SK-N-SH treated with all-trans-retinoic acid at 6 μM for 48 hours (cell line): ENCODE results near the gene GNPAT.

Experiments used
- ATAC-seq: fragments of 200-7000 bp; cut with Tn5 transposase; 3 replicates; pipeline ENCODE4 v1.9.1; 2020; ENCODE audit warnings: mild to moderate bottlenecking, moderate library complexity
- ARNTL ChIP-seq: fragments of 450-650 bp; formaldehyde crosslinking; IDR thresholded peaks from 2 replicates; pipeline ENCODE4 v1.5.0; 2020; ENCODE audit warnings: low read depth, mild to moderate bottlenecking, moderate library complexity, borderline replicate concordance
- BACH2 ChIP-seq: fragments of 250-450 bp; sonication (Bioruptor Pico); IDR thresholded peaks from 2 replicates; pipeline ENCODE4 v1.9.0; 2021; ENCODE audit warnings: mild to moderate bottlenecking, borderline replicate concordance
- CREB5 ChIP-seq: fragments of 250-450 bp; sonication (Bioruptor Pico); IDR thresholded peaks from 2 replicates; pipeline ENCODE4 v1.5.1; 2020; ENCODE audit warnings: low read depth, mild to moderate bottlenecking, moderate library complexity
- CSDC2 ChIP-seq: fragments of 250-450 bp; sonication (Bioruptor Pico); IDR thresholded peaks from 2 replicates; pipeline ENCODE4 v1.5.0; 2020; ENCODE audit warnings: mild to moderate bottlenecking, moderate library complexity
- ESRRG ChIP-seq: fragments of 250-450 bp; sonication (Bioruptor Pico); IDR thresholded peaks from 2 replicates; pipeline ENCODE4 v1.6.1; 2021; ENCODE audit warnings: mild to moderate bottlenecking
- GLIS3 ChIP-seq: fragments of 250-450 bp; sonication (Bioruptor Pico); IDR thresholded peaks from 2 replicates; pipeline ENCODE4 v1.5.0; 2020; ENCODE audit warnings: mild to moderate bottlenecking, moderate library complexity
- OSR1 ChIP-seq: fragments of 250-450 bp; sonication (Bioruptor Pico); IDR thresholded peaks from 2 replicates; pipeline ENCODE4 v1.8.0; 2022; ENCODE audit warnings: moderate library complexity, mild to moderate bottlenecking, inconsistent platforms
- POU6F1 ChIP-seq: fragments of 250-450 bp; sonication (Bioruptor Pico); IDR thresholded peaks from 2 replicates; pipeline ENCODE4 v1.8.0; 2021; ENCODE audit warnings: low read depth, mild to moderate bottlenecking, moderate library complexity, borderline replicate concordance
- PPARA ChIP-seq: fragments of 250-450 bp; sonication (Bioruptor Pico); IDR thresholded peaks from 2 replicates; pipeline ENCODE4 v1.5.0; 2020; ENCODE audit warnings: mild to moderate bottlenecking, borderline replicate concordance
- RARB ChIP-seq: fragments of 250-450 bp; sonication (Bioruptor Pico); IDR thresholded peaks from 2 replicates; pipeline ENCODE4 v1.8.0; 2021; ENCODE audit warnings: mild to moderate bottlenecking, moderate library complexity
- SNAI2 ChIP-seq: fragments of 250-450 bp; sonication (Bioruptor Pico); IDR thresholded peaks from 2 replicates; pipeline ENCODE4 v1.5.0; 2020; ENCODE audit warnings: mild to moderate bottlenecking, moderate library complexity
- TCF4 ChIP-seq: fragments of 250-450 bp; sonication (Bioruptor Pico); IDR thresholded peaks from 2 replicates; pipeline ENCODE4 v1.8.0; 2021; ENCODE audit warnings: mild to moderate bottlenecking, moderate library complexity, borderline replicate concordance
- TOX ChIP-seq: fragments of 250-450 bp; sonication (Bioruptor Pico); IDR thresholded peaks from 2 replicates; pipeline ENCODE4 v1.8.0; 2021; ENCODE audit warnings: mild to moderate bottlenecking, moderate library complexity, borderline replicate concordance
- ZC3H10 ChIP-seq: fragments of 250-450 bp; sonication (Bioruptor Pico); IDR thresholded peaks from 2 replicates; pipeline ENCODE4 v1.5.1; 2021; ENCODE audit warnings: mild to moderate bottlenecking, moderate library complexity
- ZFP3 ChIP-seq: fragments of 250-450 bp; sonication (Bioruptor Pico); IDR thresholded peaks from 2 replicates; pipeline ENCODE4 v1.5.0; 2020; ENCODE audit warnings: mild to moderate bottlenecking, moderate library complexity
- ZFP30 ChIP-seq: fragments of 450-650 bp; formaldehyde crosslinking; IDR thresholded peaks from 2 replicates; pipeline ENCODE4 v1.5.0; 2022; ENCODE audit warnings: mild to moderate bottlenecking, moderate library complexity
- ZNF565 ChIP-seq: fragments of 450-650 bp; formaldehyde crosslinking; conservative IDR thresholded peaks from 2 replicates; pipeline ENCODE4 v1.5.0; 2020; ENCODE audit warnings: low read depth, mild to moderate bottlenecking, moderate library complexity
- ZNF8 ChIP-seq: fragments of 450-650 bp; formaldehyde crosslinking; IDR thresholded peaks from 2 replicates; pipeline ENCODE4 v1.5.0; 2020; ENCODE audit warnings: mild to moderate bottlenecking, moderate library complexity
- TF ChIP-seq, protein P1 (sequence below): fragments of 250-450 bp; sonication (Bioruptor Pico); IDR thresholded peaks from 2 replicates; pipeline ENCODE4 v1.8.0; 2020; ENCODE audit warnings: mild to moderate bottlenecking, moderate library complexity, borderline replicate concordance
- TF ChIP-seq, protein P2 (sequence below): fragments of 250-450 bp; sonication (Bioruptor Pico); IDR thresholded peaks from 2 replicates; pipeline ENCODE4 v1.5.1; 2021; ENCODE audit warnings: mild to moderate bottlenecking, moderate library complexity
- TF ChIP-seq, protein P3 (sequence below): fragments of 250-450 bp; sonication (Bioruptor Pico); IDR thresholded peaks from 2 replicates; pipeline ENCODE4 v1.5.0; 2020; ENCODE audit warnings: mild to moderate bottlenecking, moderate library complexity

GNPAT gene

GRCh38 chr1:231214918-231215680 is 25.9 kb upstream of the GNPAT start:
- ATAC-seq = no peak
- TF ChIP-seq PPARA (CRISPR knock-in tag) = no peak
- no peak for TF ChIP-seq ESRRG (CRISPR knock-in tag)

- no peak for ATAC-seq
- TF ChIP-seq GLIS3 (CRISPR knock-in tag) = no peak
- no peak for TF ChIP-seq SNAI2 (CRISPR knock-in tag)
- TF ChIP-seq, protein P1, sequence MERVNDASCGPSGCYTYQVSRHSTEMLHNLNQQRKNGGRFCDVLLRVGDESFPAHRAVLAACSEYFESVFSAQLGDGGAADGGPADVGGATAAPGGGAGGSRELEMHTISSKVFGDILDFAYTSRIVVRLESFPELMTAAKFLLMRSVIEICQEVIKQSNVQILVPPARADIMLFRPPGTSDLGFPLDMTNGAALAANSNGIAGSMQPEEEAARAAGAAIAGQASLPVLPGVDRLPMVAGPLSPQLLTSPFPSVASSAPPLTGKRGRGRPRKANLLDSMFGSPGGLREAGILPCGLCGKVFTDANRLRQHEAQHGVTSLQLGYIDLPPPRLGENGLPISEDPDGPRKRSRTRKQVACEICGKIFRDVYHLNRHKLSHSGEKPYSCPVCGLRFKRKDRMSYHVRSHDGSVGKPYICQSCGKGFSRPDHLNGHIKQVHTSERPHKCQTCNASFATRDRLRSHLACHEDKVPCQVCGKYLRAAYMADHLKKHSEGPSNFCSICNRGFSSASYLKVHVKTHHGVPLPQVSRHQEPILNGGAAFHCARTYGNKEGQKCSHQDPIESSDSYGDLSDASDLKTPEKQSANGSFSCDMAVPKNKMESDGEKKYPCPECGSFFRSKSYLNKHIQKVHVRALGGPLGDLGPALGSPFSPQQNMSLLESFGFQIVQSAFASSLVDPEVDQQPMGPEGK (CRISPR knock-in tag) = no peak
- no peak for TF ChIP-seq OSR1 (CRISPR knock-in tag)
- TF ChIP-seq ZNF8 (CRISPR knock-in tag) = no peak
- no peak for TF ChIP-seq RARB
- no peak for TF ChIP-seq TOX
- no peak for TF ChIP-seq TCF4
- no peak for TF ChIP-seq ZC3H10 (CRISPR knock-in tag)
- TF ChIP-seq ZFP30 = no peak
- TF ChIP-seq ZFP3 = no peak
- no peak for TF ChIP-seq CREB5 (CRISPR knock-in tag)
- no peak for TF ChIP-seq CSDC2 (CRISPR knock-in tag)
- no peak for TF ChIP-seq POU6F1 (CRISPR knock-in tag)
- TF ChIP-seq ZNF565 = no peak
- TF ChIP-seq BACH2 (CRISPR knock-in tag) = no peak
- TF ChIP-seq ARNTL = no peak
- TF ChIP-seq, protein P2, sequence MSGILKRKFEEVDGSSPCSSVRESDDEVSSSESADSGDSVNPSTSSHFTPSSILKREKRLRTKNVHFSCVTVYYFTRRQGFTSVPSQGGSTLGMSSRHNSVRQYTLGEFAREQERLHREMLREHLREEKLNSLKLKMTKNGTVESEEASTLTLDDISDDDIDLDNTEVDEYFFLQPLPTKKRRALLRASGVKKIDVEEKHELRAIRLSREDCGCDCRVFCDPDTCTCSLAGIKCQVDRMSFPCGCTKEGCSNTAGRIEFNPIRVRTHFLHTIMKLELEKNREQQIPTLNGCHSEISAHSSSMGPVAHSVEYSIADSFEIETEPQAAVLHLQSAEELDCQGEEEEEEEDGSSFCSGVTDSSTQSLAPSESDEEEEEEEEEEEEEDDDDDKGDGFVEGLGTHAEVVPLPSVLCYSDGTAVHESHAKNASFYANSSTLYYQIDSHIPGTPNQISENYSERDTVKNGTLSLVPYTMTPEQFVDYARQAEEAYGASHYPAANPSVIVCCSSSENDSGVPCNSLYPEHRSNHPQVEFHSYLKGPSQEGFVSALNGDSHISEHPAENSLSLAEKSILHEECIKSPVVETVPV (CRISPR knock-in tag) = no peak
Measured at GRCh38 chr1:231215681-231216385, 25.2 kb upstream of the GNPAT start.

DNA sequence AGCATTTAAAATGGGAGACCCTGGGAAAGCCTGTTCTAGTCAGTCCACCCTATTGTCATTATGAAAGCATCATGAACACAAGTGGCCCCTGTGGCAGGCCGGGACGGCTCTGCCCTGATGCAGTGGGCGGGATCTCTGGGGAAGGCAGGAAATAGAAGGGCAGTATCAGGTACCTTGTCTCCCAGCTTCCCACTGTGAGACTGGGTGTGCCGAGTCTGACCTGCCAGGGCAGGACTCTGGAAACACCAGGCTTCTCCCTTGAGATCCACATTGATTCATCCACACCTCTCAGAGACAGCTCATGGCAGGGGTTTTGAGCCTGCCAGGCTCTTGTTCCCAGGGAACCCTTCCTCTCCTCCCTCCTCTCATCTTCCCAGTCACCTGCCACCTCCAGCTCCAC is 24.5 kb upstream of the GNPAT start:
- peak; percentile 23 for ATAC-seq
- no peak for TF ChIP-seq ZC3H10 (CRISPR knock-in tag)
- TF ChIP-seq, protein P2 (CRISPR knock-in tag) = no peak
- TF ChIP-seq, protein P3, sequence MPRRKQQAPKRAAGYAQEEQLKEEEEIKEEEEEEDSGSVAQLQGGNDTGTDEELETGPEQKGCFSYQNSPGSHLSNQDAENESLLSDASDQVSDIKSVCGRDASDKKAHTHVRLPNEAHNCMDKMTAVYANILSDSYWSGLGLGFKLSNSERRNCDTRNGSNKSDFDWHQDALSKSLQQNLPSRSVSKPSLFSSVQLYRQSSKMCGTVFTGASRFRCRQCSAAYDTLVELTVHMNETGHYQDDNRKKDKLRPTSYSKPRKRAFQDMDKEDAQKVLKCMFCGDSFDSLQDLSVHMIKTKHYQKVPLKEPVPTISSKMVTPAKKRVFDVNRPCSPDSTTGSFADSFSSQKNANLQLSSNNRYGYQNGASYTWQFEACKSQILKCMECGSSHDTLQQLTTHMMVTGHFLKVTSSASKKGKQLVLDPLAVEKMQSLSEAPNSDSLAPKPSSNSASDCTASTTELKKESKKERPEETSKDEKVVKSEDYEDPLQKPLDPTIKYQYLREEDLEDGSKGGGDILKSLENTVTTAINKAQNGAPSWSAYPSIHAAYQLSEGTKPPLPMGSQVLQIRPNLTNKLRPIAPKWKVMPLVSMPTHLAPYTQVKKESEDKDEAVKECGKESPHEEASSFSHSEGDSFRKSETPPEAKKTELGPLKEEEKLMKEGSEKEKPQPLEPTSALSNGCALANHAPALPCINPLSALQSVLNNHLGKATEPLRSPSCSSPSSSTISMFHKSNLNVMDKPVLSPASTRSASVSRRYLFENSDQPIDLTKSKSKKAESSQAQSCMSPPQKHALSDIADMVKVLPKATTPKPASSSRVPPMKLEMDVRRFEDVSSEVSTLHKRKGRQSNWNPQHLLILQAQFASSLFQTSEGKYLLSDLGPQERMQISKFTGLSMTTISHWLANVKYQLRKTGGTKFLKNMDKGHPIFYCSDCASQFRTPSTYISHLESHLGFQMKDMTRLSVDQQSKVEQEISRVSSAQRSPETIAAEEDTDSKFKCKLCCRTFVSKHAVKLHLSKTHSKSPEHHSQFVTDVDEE = no peak
- TF ChIP-seq, protein P1 (CRISPR knock-in tag) = no peak
- no peak for TF ChIP-seq SNAI2 (CRISPR knock-in tag)
- no peak for TF ChIP-seq GLIS3 (CRISPR knock-in tag)
- TF ChIP-seq OSR1 (CRISPR knock-in tag) = no peak
- no peak for TF ChIP-seq ZNF565
- TF ChIP-seq ZFP3 = no peak
- no peak for TF ChIP-seq CREB5 (CRISPR knock-in tag)
- TF ChIP-seq PPARA (CRISPR knock-in tag) = no peak
- no peak for TF ChIP-seq TOX
